HG03469 (cell line): ENCODE measurements around the gene PGAP2.
"Not testable (repeated sequence)": the region's sequence is repeated elsewhere in the genome, so short reads cannot be mapped to it uniquely, and the experiment has no call there.

Source experiments
- ATAC-seq: cut with Tn5 transposase; IDR thresholded peaks from one replicate; pipeline ENCODE4 v1.9.1; 2021; ENCODE audit warnings: mild to moderate bottlenecking, moderate library complexity, moderate number of reproducible peaks; ENCODE audit not compliant: unreplicated experiment

PGAP2 gene

DNA sequence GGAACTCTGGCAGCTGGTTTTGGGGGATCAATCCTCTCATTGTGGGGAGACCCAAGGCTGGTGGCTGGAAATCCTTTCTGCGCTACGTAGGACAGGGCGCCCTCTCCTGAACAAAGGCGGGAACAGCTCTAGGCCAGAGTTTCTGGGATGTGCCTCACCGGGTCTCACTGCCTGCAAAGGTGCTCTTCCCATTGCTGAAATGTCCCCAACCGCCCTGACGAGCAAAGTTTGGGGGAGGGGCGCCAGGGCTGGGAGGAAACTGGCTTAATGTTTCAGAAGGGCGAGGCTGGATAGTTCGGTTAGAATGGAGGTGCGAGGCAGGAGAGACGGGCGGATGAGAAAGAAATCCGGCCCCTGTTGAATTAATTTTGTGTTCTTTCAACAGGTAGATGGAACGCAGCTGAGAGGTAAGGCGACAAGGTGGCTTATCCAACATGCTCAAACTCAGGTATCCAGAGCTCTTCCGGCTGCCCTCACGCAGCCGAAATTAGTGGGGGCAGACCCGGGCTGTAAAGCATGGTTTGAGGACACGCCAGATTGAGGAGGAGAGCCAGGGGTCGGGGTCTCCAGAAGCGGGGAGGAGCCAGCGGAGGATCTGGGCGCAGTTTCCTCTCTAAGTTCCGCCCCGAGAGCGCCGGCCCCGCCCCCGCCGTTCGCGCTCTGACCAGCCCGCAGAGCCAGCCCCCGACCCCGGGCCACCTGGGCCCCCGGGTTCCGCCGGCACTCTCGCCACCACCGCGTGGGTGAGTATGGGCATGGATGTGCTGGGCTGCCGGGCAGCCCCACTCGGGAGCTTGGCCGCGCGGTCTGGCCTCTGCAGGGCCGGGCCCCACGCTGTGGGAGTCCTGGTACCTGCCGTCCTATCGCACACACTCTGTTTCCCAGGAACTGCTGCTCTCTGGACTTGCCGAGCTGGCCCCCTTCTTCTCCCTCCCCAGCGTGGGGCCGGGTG, at the start of gene PGAP2:
TSS of gene PGAP2 (plus strand) at position 652 of the 952 bp plus-strand sequence. CDS start 2,700 bp downstream, outside the sequence.
- ATAC-seq, result no peak

DNA sequence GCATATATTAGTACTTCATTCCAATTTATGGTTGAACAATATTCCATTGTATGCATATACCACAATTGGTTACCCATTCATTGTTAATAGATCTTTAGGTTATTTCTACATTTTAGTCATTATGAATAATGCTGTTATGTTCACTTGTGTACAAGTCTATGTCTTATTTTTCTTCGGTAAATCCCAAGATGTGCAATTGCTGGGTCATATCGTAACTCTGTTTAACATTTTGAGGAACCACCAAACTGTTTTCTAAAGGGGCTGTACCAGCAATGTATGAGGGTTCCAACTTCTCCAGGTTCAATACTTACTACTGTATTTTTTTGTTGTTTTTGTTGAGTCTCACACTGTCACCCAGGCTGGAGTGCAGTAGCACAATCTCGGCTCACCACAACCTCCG, 44.1 kb upstream of the PGAP2 start:
- ATAC-seq, result no peak

DNA sequence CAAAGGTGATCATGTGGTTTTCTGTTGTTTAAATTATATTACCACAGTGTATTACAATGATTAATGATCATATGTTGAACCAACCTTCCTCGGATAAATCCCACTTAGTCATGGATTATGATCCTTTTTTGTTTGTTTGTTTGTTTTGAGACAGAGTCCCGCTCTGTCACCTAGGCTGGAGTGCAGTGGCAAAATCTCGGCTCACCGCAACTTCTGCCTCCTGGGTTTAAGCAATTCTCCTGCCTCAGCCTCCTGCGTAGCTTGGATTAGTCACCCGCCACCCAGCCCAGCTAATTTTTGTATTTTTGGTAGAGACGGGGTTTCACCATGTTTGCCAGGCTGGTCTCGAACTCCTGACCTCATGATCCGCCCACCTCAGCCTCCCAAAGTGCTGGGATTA, 41.5 kb upstream of the PGAP2 start:
- ATAC-seq, result not testable (repeated sequence)

DNA sequence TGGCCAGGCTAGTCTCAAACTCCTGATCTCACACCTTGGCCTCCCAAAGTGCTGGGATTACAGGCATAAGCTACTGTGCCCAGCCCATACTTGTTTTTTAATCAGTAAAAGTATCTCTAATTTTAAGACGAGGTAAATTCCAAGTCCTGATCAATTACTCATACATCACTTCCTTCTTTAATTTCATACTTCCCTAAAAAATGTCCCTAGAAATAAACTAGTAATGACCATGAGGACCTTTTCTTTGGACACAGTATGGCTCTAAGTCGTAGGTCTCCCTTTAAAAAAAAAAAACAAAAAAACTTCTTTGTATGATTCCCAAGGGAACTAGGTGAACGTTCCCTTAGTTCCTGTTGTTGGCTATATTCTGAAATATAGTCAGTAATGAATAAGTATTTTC, 40.8 kb upstream of the PGAP2 start:
- ATAC-seq, result no peak

DNA sequence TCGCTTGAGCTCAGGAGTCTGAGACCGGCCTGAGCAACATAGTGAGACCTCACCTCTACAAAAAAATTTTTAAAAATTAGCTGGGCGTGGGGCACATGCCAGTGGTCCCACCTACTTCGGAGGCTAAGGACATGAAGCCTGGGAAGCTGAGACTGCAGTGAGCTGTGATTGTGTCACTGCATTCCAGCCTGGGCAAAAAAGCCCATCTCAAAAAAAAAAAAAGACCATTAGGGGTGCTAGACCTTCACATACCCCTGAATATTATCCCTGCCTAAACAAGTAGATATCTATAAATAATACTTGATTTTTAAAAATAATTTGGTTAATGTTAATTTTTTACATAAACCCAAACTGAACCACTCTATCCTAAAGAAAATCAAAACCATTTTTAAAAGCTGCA, 35.2 kb upstream of the PGAP2 start:
- no peak for ATAC-seq

DNA sequence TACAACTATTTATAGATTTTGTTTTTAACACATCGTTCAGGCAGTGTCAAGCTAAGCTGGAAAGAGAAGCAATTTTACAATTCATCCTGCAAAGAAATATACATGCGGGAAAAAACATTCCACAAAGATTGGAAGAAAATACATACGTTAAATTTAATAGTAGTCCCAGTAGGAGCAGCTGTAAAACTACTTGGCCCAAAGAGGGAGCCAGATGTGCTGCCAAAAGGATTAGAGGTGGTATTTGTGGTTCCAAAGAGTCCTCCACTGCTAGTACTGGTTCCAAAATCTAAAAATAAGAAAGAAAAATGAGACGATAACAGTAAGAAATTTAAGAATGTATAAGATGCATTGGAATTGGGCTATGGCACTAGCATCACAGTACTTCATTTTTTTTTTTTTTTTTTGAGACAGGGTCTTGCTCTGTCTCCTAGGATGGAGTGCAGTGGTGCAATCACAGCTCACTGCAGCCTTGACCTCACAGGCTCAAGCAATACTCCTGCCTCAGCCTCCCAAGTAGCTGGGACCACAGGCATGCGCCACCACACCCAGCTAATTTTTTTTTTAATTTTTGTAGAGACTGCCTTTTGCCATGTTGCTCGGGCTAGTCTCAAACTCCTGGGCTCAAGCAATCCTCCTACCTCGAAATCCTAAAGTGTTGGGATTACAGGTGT, 32.5 kb upstream of the PGAP2 start:
- ATAC-seq, result no peak

DNA sequence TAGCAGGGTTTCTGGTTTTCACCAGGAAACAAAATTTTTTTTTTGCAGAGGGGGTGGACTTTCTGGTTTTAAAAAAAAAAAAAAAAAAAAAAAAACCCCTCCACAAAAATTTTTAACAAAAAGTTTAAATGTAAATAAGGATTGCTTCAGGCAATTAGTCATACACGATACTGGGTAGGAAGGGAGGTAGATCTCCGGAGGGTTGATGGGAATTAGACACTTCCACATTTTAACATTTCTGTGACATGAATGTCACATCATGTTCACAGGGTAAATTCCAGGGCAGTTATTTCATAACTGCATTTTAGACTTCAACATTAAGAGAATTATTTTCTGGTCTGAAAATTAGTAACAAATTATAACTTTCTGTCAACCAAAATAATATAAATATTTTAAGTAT, 26.9 kb upstream of the PGAP2 start:
- no peak for ATAC-seq

DNA sequence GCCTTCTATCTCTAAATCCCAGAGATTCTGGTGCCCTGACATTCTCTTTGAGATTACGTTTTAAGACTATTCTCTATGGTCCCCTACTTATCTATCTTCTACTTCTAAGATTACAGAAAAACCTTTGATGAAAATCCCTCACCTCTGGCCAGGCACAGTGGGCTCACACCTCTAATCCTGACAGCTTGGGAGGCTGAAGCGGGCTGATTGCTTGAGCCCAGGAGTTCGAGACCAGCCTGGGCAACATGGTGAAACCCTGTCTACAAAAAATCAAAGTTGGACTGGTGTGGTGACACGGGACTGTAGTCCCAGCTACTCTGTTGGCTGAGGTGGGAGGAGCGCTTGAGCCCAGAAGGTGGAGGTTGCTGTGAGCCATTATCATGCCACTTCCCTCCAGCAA, 25.4 kb upstream of the PGAP2 start:
- ATAC-seq, result no peak

DNA sequence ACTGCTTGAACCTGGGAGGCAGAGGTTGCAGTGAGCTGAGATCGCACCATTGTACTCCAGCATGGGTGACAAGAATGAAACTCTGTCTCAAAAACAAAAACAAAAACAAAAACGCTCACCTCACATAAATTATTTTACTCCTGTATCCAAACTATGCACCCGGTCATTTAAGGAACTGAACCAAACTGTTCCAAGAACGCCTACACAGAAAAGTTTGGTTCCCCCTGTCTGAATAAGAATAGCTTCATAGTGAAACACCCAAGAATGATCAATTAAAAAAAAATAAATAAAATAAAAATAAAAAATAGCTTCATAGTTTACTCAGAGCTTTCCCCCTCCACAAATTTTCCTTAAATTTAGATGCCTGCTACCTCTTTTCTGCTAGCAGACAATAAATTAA, 24.7 kb upstream of the PGAP2 start:
- no peak for ATAC-seq

DNA sequence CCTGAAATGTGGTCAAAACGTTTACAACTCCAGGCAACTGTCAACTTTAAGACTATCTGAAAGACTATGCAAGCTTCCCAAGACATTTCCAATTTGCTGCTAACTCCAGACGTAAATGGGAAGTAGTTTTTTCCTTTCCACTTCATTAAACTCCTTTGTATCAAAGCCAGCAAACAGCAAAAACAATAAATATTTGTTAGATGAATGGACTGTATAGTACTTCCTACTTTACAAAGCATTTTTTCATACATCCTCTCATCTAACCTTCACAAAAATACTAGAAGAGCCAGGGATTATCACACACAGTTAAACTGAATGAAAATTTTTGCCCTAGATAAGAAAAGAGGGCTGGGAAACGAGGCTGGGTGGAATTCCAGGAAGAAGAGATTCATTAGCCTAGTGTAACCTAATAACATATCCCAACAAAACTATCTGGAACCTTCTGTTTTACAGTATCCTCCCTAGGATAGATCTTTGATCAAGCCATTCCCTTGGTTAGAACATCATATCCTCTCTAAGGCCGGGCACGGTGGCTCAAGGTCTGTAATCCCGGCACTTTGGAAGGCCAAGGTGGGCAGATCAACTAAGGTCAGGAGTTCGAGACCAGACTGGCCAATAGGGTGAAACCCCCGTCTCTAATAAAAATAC, 21.5 kb upstream of the PGAP2 start:
- ATAC-seq, result no peak

DNA sequence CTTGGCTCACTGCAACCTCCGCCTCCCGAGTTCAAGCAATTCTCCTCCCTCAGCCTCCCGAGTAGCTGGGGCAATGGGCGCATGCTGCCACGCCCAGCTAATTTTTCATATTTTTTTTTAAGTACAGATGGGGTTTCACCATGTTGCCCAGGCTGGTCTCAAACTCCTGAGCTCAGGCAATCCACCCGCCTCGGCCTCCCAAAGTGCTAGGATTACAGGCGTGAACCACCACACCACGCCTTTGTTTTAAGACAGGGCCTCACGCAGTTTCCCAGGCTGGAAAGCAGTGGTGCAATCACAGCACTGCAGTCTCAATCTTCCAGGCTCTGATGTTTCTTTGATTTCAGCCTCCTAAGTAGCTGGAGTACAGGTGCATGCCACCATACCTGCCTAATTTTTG, 14.0 kb upstream of the PGAP2 start:
- ATAC-seq, result not testable (repeated sequence)

DNA sequence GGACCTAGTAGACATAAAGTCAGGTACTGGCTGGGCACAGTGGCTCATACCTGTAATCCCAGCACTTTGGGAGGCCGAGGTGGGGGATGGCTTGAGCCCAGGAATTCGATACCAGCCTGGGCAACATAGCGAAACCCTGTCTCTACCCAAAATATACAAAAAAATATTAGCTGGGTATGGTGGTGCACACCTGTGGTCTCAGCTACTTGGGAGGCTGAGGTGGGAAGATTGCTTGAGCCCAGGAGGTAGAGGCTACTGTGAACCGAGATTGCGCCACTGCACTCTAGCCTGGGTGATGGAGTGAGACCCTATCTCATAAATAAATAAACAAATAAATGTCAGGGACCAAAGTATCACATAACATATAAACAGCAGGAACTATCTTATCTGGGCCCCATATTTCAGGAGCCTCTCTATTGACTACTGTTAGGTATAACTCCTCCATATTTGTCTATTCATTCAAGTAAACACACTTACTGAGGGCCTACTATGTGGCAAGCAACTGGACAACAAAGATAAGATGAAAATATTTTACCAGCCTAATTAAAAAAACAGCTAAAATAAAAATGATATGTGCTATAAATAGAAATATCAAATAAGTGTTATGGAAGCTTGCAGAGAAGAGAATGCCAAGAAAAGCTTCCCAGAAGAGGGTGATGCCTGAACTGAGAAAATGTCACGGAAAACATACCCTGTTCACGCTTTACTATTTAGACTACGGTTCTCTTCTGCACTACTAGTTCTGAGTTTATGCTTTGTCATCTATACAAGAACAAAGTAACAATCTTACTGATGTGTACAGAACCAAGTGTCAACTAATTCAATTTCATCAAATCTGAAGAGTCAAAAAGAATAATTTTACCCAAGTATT, 13.0 kb upstream of the PGAP2 start:
- no peak for ATAC-seq

DNA sequence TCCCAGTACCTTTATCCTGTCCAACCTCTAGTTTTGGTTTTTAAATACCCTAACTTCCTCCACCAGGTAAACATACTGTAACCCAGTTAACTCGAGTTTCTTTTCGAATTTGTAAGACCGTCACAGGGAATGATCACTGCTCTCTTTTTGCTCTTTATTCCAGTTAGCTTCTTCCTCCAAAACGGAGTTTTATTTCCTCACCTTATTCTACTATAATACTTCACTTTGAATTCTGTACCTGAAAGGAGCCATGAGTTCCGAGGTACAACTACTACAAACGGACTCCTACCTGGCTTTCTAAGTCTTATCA, 12.4 kb upstream of the PGAP2 start:
- no peak for ATAC-seq

DNA sequence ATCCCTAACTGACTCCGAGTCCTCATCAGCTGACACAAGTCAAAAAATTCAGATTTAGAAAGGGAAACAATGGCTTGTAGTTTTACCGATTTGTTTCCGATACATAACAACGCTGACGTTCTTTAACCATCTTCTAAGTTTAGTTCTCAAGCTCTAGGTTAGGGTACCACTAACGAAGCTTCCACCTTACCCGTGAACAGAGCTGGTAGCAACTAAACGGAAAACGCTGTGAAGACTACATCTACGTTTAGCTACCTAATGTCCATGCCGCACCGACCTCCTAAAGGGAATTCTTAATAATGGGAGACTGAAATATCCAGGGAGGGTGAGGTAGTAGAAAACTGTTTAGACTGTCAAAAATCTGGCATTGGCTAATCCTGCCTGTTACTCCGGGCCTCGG, 12.0 kb upstream of the PGAP2 start:
- ATAC-seq, result no peak

DNA sequence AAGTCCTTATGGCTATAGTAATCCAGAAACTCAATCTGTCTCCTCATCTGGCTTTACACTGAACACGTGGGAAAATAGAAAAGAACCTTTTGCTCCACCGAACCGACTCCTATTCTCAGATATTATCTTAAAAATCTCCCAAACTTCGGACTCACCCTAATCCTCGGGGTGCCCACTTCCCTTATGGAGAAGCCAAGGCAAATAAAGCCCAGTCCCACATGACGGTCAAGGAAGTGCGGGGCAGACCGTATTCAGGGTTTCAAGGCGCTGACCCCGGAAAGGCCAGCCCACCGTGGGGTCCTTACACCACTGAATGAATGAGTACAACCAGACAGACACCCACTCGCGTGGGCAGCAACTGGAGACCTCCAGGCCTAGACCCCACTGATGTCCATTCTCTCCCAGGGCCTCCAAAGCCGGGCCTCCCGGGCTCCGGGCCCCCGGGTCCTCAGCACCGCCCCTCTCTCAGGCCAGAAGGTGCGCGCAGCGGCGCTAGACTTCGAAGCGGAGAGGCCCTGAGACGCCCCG, 11.5 kb upstream of the PGAP2 start:
- peak; percentile 25 for ATAC-seq

DNA sequence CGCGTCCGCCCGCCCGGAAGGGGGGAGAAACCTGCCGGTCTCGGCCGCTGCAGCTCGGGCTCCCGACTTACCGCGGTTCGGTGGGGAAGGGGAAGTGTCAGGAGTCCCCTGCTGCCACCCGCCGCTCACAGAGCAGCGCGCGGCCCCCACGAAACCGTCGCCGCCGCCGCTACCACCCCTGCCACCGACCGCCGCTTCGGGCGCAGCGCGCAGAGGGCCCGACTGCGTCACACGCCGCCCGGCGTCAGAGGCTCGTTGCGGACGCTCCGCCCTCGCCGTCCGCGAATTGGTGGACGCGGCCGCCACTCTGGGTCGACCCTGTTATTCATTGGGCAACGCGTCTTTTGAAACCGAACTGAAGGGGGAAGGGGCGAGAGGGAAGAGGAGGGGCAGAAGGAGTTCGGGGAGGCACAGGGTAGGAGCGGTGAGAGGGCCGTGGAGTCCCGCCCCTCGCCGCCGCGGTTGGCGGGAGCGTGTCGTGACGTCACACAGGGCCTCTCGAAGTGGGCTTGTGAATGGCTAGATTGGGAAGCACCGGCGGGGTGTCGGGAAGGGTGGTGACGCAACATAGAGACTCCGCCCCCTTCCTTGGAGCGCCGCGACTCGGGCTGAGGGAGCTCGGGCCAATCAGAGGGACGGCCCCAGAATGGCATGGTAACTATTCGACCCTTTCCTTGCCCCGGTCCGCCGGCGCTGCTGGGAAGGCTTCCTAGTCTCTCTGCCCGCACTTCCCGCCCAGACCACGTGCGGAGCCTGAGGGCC, 10.8 kb upstream of the PGAP2 start, which contains the start of gene NUP98:
TSS of gene NUP98 (minus strand) at position 226 of the 762 bp plus-strand sequence. CDS start 15,437 bp downstream, outside the sequence.
- peak; percentile 72 for ATAC-seq

DNA sequence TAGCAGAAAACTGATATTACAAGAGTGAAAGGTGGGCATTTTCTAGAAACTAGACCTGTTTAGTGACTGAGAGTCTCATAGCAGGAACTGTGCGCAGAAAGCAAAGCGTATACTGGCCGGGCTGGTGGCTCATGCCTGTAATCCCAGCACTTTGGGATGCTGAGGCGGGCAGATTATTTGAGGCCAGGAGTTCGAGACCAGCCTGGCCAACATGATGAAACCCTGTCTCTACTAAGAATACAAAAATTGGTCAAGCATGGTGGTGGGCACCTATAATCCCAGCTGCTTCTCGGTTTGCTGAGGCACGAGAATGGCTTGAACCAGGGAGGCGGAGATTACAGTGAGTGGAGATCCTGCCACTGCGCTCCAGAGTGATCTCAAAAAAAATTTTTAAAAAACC, 9.2 kb upstream of the PGAP2 start:
- no peak for ATAC-seq

DNA sequence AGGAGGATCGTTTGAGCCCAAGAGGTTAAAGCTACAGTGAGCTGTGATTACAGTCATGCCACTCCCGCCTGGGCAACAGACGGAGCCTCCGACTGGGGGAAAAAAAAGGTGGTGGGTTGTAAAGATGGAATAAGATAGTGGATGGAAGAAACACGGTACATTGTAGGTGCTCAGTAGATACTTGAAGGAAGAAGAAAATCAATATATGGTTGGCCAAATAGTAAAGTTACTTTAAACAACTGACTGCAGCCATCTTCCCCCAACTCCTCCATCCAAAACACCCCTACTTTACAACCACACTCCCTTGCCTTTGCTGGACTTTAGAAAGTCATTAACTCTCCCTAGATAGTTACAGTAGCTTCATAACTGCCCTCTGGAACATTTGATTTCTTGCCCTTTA, 8.5 kb upstream of the PGAP2 start:
- ATAC-seq, result no peak

DNA sequence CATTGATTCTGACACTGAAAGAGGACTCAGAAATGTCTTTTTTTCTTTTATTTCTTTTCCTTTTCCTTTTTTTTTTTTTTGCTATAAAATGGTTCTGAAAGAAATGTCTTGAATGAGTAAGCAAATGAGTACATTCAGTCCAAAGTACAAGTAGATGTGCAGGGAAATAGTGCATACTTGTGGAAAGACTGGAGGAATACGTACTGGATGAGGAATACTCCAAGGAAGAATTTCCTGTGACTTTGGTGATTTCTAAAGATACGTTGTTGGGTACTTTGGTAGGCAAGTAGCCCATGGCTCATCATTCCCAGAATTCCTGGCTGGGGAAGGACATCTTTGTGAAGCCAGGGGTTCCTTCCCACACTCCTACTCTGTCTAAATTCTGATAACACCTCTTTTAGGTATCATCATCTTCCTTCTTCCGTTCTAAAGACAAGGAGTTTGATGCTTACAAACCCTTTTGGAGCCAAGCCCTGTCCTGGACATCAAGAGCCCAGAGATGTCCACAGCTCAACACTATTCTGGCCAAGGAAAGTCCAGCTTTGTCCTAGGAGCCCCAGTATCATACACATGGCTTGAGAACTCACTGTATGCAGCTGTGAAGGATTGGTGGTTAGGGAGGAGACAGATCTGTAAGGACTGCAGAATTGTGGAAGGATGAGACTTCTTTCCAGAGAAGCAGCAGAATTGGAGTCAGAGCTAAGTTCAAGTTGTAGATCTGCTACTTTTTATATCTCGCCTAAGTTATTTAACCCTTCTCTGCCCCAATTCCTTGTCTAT, 6.2 kb upstream of the PGAP2 start:
- no peak for ATAC-seq
